GM12872 (cell line): ENCODE results near the gene ELAC2.

Source experiments
- CTCF ChIP-seq: IDR thresholded peaks from 3 replicates; pipeline ENCODE4 v1.5.1; 2011; ENCODE audit warnings: low read depth, mild to moderate bottlenecking, low read length, moderate library complexity; ENCODE audit not compliant: insufficient read depth

The ELAC2 gene

GRCh38 chr17:12995896-12996295, 21.9 kb downstream of the ELAC2 start:
- no peak for TF ChIP-seq CTCF

- TF ChIP-seq CTCF = no peak
Observed at GRCh38 chr17:12995106-12995895, 22.5 kb downstream of the ELAC2 start.

GRCh38 chr17:12994341-12995074, 23.3 kb downstream of the ELAC2 start:
- TF ChIP-seq CTCF = no peak

- no peak for TF ChIP-seq CTCF
Observed at GRCh38 chr17:12993631-12994030, 24.2 kb downstream of the ELAC2 start.

GRCh38 chr17:12992676-12993075, 25.2 kb downstream of the ELAC2 start:
- no peak for TF ChIP-seq CTCF

- TF ChIP-seq CTCF = no peak
Observed at GRCh38 chr17:12990926-12991325, 26.9 kb downstream of the ELAC2 start.

- no peak for TF ChIP-seq CTCF
Observed at GRCh38 chr17:12990041-12990808, 27.6 kb downstream of the ELAC2 start.
